Type B pancreatic cell (in vitro differentiated cells): ENCODE data around the gene KLK7. TPM values are rescaled to one million over a fixed set of nuclear protein-coding genes. Genes with fewer than 3 reads are reported as not detected.
"Not testable (repeated sequence)": the region's sequence is repeated elsewhere in the genome, so short reads cannot be mapped to it uniquely, and the experiment has no call there.

Experiments used
- DNase-seq: peaks from one replicate; pipeline ENCODE4 v3.0.0; 2021; ENCODE audit warnings: mixed read lengths; ENCODE audit not compliant: unreplicated experiment; ENCODE audit errors: extremely low spot score
- H3K27ac Mint-ChIP-seq: 2 replicates; pipeline ENCODE4 v1.8.0; 2021; ENCODE audit warnings: mild to moderate bottlenecking, mixed read lengths
- H3K27me3 Mint-ChIP-seq: 2 replicates; pipeline ENCODE4 v1.8.0; 2021; ENCODE audit warnings: mixed read lengths
- H3K36me3 Mint-ChIP-seq: 2 replicates; pipeline ENCODE4 v1.8.0; 2021; ENCODE audit warnings: mixed read lengths
- H3K4me1 Mint-ChIP-seq: one replicate; pipeline ENCODE4 v1.8.0; 2021; ENCODE audit warnings: mixed read lengths; ENCODE audit not compliant: unreplicated experiment
- H3K4me3 Mint-ChIP-seq: 2 replicates; pipeline ENCODE4 v1.8.0; 2021; ENCODE audit warnings: mild to moderate bottlenecking, mixed read lengths
- H3K9me3 Mint-ChIP-seq: 2 replicates; pipeline ENCODE4 v1.8.0; 2021; ENCODE audit warnings: mixed read lengths
- CTCF ChIP-seq: fragments of 200-600 bp; sonication (generic); conservative IDR thresholded peaks from 2 replicates; pipeline ENCODE4 v1.5.0; 2021; ENCODE audit warnings: antibody characterized with exemption, mild to moderate bottlenecking
- total RNA-seq: library from RNA; stranded (reverse); gene quantifications from 2 replicates; pipeline ENCODE4 v1.2.1, GENCODE V29; 2021; ENCODE audit warnings: low replicate concordance

KLK7 gene
- total RNA-seq, 1 donor from 2014 or later, result not detected

- DNase-seq, result no peak
- TF ChIP-seq CTCF, result no peak
- H3K27ac Mint-ChIP-seq, result no peak overlapping the region
- H3K27me3 Mint-ChIP-seq, result peaks cover 30% of the 10 kb centered on the region
- no peak overlapping the region for H3K4me3 Mint-ChIP-seq
- no peaks in the 10 kb centered on the region for H3K9me3 Mint-ChIP-seq
- peaks cover 3% of the 10 kb centered on the region for H3K4me1 Mint-ChIP-seq
- H3K36me3 Mint-ChIP-seq, result no peaks in the 10 kb centered on the region
These were observed 16.7 kb upstream of the KLK7 start for GRCh38 chr19:51000426-51000825.

- no peaks in the 10 kb centered on the region for H3K9me3 Mint-ChIP-seq
- no peak overlapping the region for H3K4me3 Mint-ChIP-seq
- peaks cover 3% of the 10 kb centered on the region for H3K4me1 Mint-ChIP-seq
- no peak for TF ChIP-seq CTCF
- no peaks in the 10 kb centered on the region for H3K36me3 Mint-ChIP-seq
- H3K27me3 Mint-ChIP-seq, result peaks cover 18% of the 10 kb centered on the region
- no peak overlapping the region for H3K27ac Mint-ChIP-seq
- no peak for DNase-seq
These were observed 15.0 kb upstream of the KLK7 start for GRCh38 chr19:50998686-50999085.

GRCh38 chr19:50998061-50998460, 14.3 kb upstream of the KLK7 start:
- no peak for DNase-seq
- Mint-ChIP-seq H3K9me3 (no peaks in the 10 kb centered on the region), H3K27ac (no peak overlapping the region), H3K4me3 (no peak overlapping the region), H3K36me3 (no peaks in the 10 kb centered on the region), H3K4me1 (peaks cover 3% of the 10 kb centered on the region), H3K27me3 (peaks cover 17% of the 10 kb centered on the region)
- TF ChIP-seq CTCF, result no peak

- H3K4me1 Mint-ChIP-seq, result no peaks in the 10 kb centered on the region
These were observed 10.4 kb upstream of the KLK7 start for GRCh38 chr19:50994129-50994528.

GRCh38 chr19:50992666-50993035, 8.9 kb upstream of the KLK7 start:
- H3K27me3 Mint-ChIP-seq, result peaks cover 39% of the 10 kb centered on the region
- H3K27ac Mint-ChIP-seq, result no peak overlapping the region
- H3K4me1 Mint-ChIP-seq, result no peaks in the 10 kb centered on the region
- TF ChIP-seq CTCF, result no peak
- no peak for DNase-seq
- H3K4me3 Mint-ChIP-seq, result no peak overlapping the region
- H3K9me3 Mint-ChIP-seq, result no peaks in the 10 kb centered on the region
- no peaks in the 10 kb centered on the region for H3K36me3 Mint-ChIP-seq

More at GRCh38 chr19:50994129-50994528, 10.4 kb upstream of the KLK7 start:
- H3K9me3 Mint-ChIP-seq, result no peaks in the 10 kb centered on the region
- peaks cover 32% of the 10 kb centered on the region for H3K27me3 Mint-ChIP-seq
- H3K36me3 Mint-ChIP-seq, result no peaks in the 10 kb centered on the region
- H3K4me3 Mint-ChIP-seq, result no peak overlapping the region
- DNase-seq, result no peak
- no peak for TF ChIP-seq CTCF
- H3K27ac Mint-ChIP-seq, result no peak overlapping the region

- not testable (repeated sequence) for H3K36me3 Mint-ChIP-seq, H3K27ac Mint-ChIP-seq, DNase-seq, H3K4me3 Mint-ChIP-seq, H3K4me1 Mint-ChIP-seq, H3K9me3 Mint-ChIP-seq
- H3K27me3 Mint-ChIP-seq, result peaks cover 48% of the 10 kb centered on the region
These were observed 699 bp upstream of the KLK7 start for GRCh38 chr19:50984416-50984815.
